SK-N-SH (cell line): ENCODE results near the gene BMP8A. TPM values are rescaled to one million over a fixed set of nuclear protein-coding genes. Genes with fewer than 3 reads are reported as not detected.

Experiments used
- CTCF ChIA-PET: fragments of 300-600, 350-600 bp; formaldehyde crosslinking; extraction: SDS; loops from one replicate; lab custom pipeline; 2021; lab: Yijun Ruan, JAX
- POLR2A ChIA-PET: fragments of 350-600 bp; sonication (Branson Sonifier 250); formaldehyde crosslinking; extraction: SDS; loops from one replicate; lab custom pipeline; 2020; ENCODE audit warnings: antibody characterized with exemption, inconsistent platforms; lab: Yijun Ruan, JAX
- DNase-seq: peaks from one replicate; pipeline ENCODE4 v3.0.0; 2012
- H2AFZ ChIP-seq: fragments of 200-600 bp; sonication (generic); 2 replicates; pipeline ENCODE4 v1.8.1; 2016; ENCODE audit warnings: antibody characterized with exemption, mild to moderate bottlenecking, low read depth
- H3F3A ChIP-seq: fragments of 200-600 bp; sonication (generic); replicated peaks from 2 replicates; pipeline ENCODE3; 2016; ENCODE audit warnings: antibody characterized with exemption, mild to moderate bottlenecking; ENCODE audit not compliant: insufficient read depth
- H3K27ac ChIP-seq, 2 experiments: fragments of 200-500 bp in 1 of 2; fragments of 200-600 bp in 1 of 2; sonication (Bioruptor generic) in 1 of 2; sonication (generic), shearing (Covaris generic) in 1 of 2; 2 replicates each; pipeline versions ENCODE4 v1.5.1 to v1.6.1; 2014 to 2016; ENCODE audit warnings: low read depth in 2 of 2, inconsistent platforms in 1 of 2, low read length in 1 of 2, mild to moderate bottlenecking in 1 of 2, mixed read lengths in 1 of 2
- H3K27me3 ChIP-seq: fragments of 200-600 bp; sonication (generic), shearing (Covaris generic); 2 replicates; pipeline ENCODE4 v1.6.1; 2016; ENCODE audit warnings: mixed run types; ENCODE audit not compliant: insufficient read depth
- H3K36me3 ChIP-seq, 2 experiments: fragments of 200-500 bp in 1 of 2; fragments of 200-600 bp in 1 of 2; sonication (Bioruptor generic) in 1 of 2; sonication (generic) in 1 of 2; replicated peaks in 1 of 2; 2 replicates each; pipeline versions ENCODE3 to v1.5.1; 2014 to 2016; ENCODE audit warnings: low read length in 1 of 2, mild to moderate bottlenecking in 1 of 2; ENCODE audit not compliant: insufficient read depth in 2 of 2, control insufficient read depth in 1 of 2
- H3K4me1 ChIP-seq, 2 experiments: fragments of 200-500 bp in 1 of 2; fragments of 200-600 bp in 1 of 2; sonication (Bioruptor generic) in 1 of 2; sonication (generic), shearing (Covaris generic) in 1 of 2; 2 replicates each; pipeline versions ENCODE4 v1.5.1 to v1.6.1; 2014 to 2016; ENCODE audit warnings: low read depth in 1 of 2, low read length in 1 of 2, mixed run types in 1 of 2; ENCODE audit not compliant: insufficient read depth in 2 of 2, control insufficient read depth in 1 of 2
- H3K4me2 ChIP-seq: fragments of 200-600 bp; sonication (generic), shearing (Covaris generic); 2 replicates; pipeline ENCODE4 v1.6.1; 2017; ENCODE audit warnings: mixed run types
- H3K4me3 ChIP-seq, 2 experiments: fragments of 200-500 bp in 1 of 2; fragments of 200-600 bp in 1 of 2; sonication (Bioruptor generic) in 1 of 2; sonication (generic), shearing (Covaris generic) in 1 of 2; 2 replicates each; pipeline versions ENCODE4 v1.5.1 to v1.8.1; 2014 to 2016; ENCODE audit warnings: low read depth in 2 of 2, inconsistent platforms in 1 of 2, low read length in 1 of 2, mild to moderate bottlenecking in 1 of 2, mixed read lengths in 1 of 2, moderate library complexity in 1 of 2
- H3K79me2 ChIP-seq: fragments of 200-600 bp; sonication (generic); 2 replicates; pipeline ENCODE4 v1.8.1; 2017; ENCODE audit warnings: mild to moderate bottlenecking; ENCODE audit not compliant: insufficient read depth
- H3K9ac ChIP-seq: fragments of 200-600 bp; sonication (generic); 2 replicates; pipeline ENCODE4 v1.6.1; 2017; ENCODE audit warnings: mixed run types
- H3K9me2 ChIP-seq: fragments of 200-600 bp; sonication (generic); 2 replicates; pipeline ENCODE4 v1.6.1; 2017; ENCODE audit warnings: mixed run types
- H3K9me3 ChIP-seq: fragments of 200-600 bp; sonication (generic); 2 replicates; pipeline ENCODE4 v1.6.1; 2017; ENCODE audit warnings: mixed run types, mild to moderate bottlenecking, moderate library complexity
- H4K20me1 ChIP-seq: fragments of 200-600 bp; sonication (generic); 2 replicates; pipeline ENCODE4 v1.6.1; 2017; ENCODE audit warnings: mild to moderate bottlenecking, mixed run types; ENCODE audit not compliant: insufficient read depth
- CHD2 ChIP-seq: fragments of 150-350 bp; IDR thresholded peaks from 2 replicates; pipeline ENCODE4 v1.6.1; 2018; ENCODE audit warnings: low read length; ENCODE audit not compliant: partially characterized antibody
- CTCF ChIP-seq: fragments of 200-600 bp; sonication (generic); IDR thresholded peaks from 2 replicates; pipeline ENCODE4 v1.6.1; 2017; ENCODE audit warnings: antibody characterized with exemption, mild to moderate bottlenecking, moderate library complexity
- EP300 ChIP-seq, 2 experiments: IDR thresholded peaks; 2 replicates each; pipeline versions ENCODE4 v1.4.0 to v1.6.1; 2012; ENCODE audit warnings: borderline replicate concordance in 1 of 2, low read depth in 1 of 2, low read length in 1 of 2
- EZH2phosphoT487 ChIP-seq: fragments of 200-600 bp; sonication (generic); IDR thresholded peaks from 2 replicates; pipeline ENCODE4 v1.6.1; 2017; ENCODE audit warnings: low read depth, mixed run types, mild to moderate bottlenecking, antibody characterized with exemption, moderate library complexity, borderline replicate concordance
- FOSL2 ChIP-seq: IDR thresholded peaks from 2 replicates; pipeline ENCODE4 v1.4.0; 2012; ENCODE audit warnings: low read depth, mild to moderate bottlenecking, moderate library complexity, borderline replicate concordance
- FOXJ3 ChIP-seq: sonication (generic); formaldehyde crosslinking; IDR thresholded peaks from 2 replicates; pipeline ENCODE4 v1.5.1; 2020; ENCODE audit warnings: mild to moderate bottlenecking, missing genetic modification reagents
- GABPA ChIP-seq: IDR thresholded peaks from 2 replicates; pipeline ENCODE4 v1.4.0; 2012; ENCODE audit warnings: low read depth, mild to moderate bottlenecking
- GATA2 ChIP-seq: sonication (generic); formaldehyde crosslinking; IDR thresholded peaks from 2 replicates; pipeline ENCODE4 v1.5.0; 2020; ENCODE audit warnings: mild to moderate bottlenecking, missing genetic modification reagents
- JUND ChIP-seq: IDR thresholded peaks from 2 replicates; pipeline ENCODE4 v1.4.0; 2012
- RAD21 ChIP-seq: IDR thresholded peaks from 2 replicates; pipeline ENCODE4 v1.6.1; 2012; ENCODE audit warnings: mild to moderate bottlenecking, low read length
- RXRA ChIP-seq: IDR thresholded peaks from 2 replicates; pipeline ENCODE4 v1.4.0; 2012; ENCODE audit warnings: low read depth, mild to moderate bottlenecking, borderline replicate concordance
- SIN3A ChIP-seq: IDR thresholded peaks from 2 replicates; pipeline ENCODE4 v1.6.1; 2012; ENCODE audit warnings: low read depth, mild to moderate bottlenecking, low read length, moderate library complexity, borderline replicate concordance
- SMC3 ChIP-seq: IDR thresholded peaks from 2 replicates; pipeline ENCODE4 v1.6.1; 2012; ENCODE audit warnings: low read depth, low read length, improper control_type of control experiment
- TAF1 ChIP-seq: IDR thresholded peaks from 2 replicates; pipeline ENCODE4 v1.6.1; 2012; ENCODE audit warnings: low read depth, mild to moderate bottlenecking, low read length, moderate library complexity, borderline replicate concordance
- TCF12 ChIP-seq: IDR thresholded peaks from 2 replicates; pipeline ENCODE4 v1.4.0; 2012
- WGBS: methylation state at CpG from one replicate; pipeline ENCODE4 v1.1.6; 2017; ENCODE audit warnings: low lambda C conversion rate; 5-methylcytosine and 5-hydroxymethylcytosine counted together
- polyA plus RNA-seq, 3 experiments: library from polyadenylated mRNA; depleted of rRNA; stranded (reverse); fragments of >200 nt; gene quantifications; 2 replicates each; pipeline ENCODE4 v1.2.3, GENCODE V29; 2012
- TF ChIP-seq, protein P1 (sequence below): IDR thresholded peaks from 2 replicates; pipeline ENCODE4 v1.4.0; 2012; ENCODE audit warnings: low read depth
- TF ChIP-seq, protein P2 (sequence below): IDR thresholded peaks from 2 replicates; pipeline ENCODE4 v1.4.0; 2012; ENCODE audit warnings: low read depth, borderline replicate concordance

The BMP8A gene
- polyA plus RNA-seq, 1 of the 3 experiments (the other 2 are of a cell fraction): 0.16 TPM

GRCh38 chr1:39507230-39507928, 15.9 kb downstream of the BMP8A start:
- no peaks in the 10 kb centered on the region for H4K20me1 ChIP-seq
- H3K9me2 ChIP-seq: no peaks in the 10 kb centered on the region
- peak; percentile 58 for DNase-seq
- no peaks in the 10 kb centered on the region for H3K9me3 ChIP-seq
- WGBS: 90% methylated on average over 12 of the region's 14 CpGs
- H3K4me2 ChIP-seq: no peak overlapping the region
- H3F3A ChIP-seq: no peaks in the 10 kb centered on the region
- CTCF ChIA-PET: interaction anchor here (0.7 to 2.0 kb wide), 3 partner anchors 20 to 31 kb away, joined by 3 to 8 read pairs (median 5); no protein-coding TSS in a partner anchor
- H3K4me1 ChIP-seq: no peaks in the 10 kb centered on the region
- H3K36me3 ChIP-seq: no peaks in the 10 kb centered on the region
- H3K79me2 ChIP-seq: no peaks in the 10 kb centered on the region
- H3K27ac ChIP-seq: no peak overlapping the region
- TF ChIP-seq CTCF (peak; percentile 36), SMC3 (peak; percentile 30; the same call in 1 of the 2 replicates), EP300 (IDR thresholded peaks at IDR 0.05; ENCODE audit: borderline replicate concordance in 1 of 2, low read depth in 1 of 2, low read length in 1 of 2) (no peak), RXRA (no peak), RAD21 (peak; percentile 42)
- TF ChIP-seq, protein P1, sequence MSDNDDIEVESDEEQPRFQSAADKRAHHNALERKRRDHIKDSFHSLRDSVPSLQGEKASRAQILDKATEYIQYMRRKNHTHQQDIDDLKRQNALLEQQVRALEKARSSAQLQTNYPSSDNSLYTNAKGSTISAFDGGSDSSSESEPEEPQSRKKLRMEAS: no peak
- no peak overlapping the region for H3K4me3 ChIP-seq
- H2AFZ ChIP-seq: no peak overlapping the region
- H3K9ac ChIP-seq: no peak overlapping the region
- POLR2A ChIA-PET: no interaction called here
- H3K27me3 ChIP-seq: no peaks in the 10 kb centered on the region; the same call in 1 of the 2 replicates

- CTCF ChIA-PET: interaction anchor here (0.9 to 2.0 kb wide), 2 partner anchors 30 to 31 kb away, joined by 3 to 8 read pairs; no protein-coding TSS in a partner anchor
- DNase-seq: no peak
These were observed 16.8 kb downstream of the BMP8A start for GRCh38 chr1:39508266-39508665.

More at GRCh38 chr1:39508266-39508665, 16.8 kb downstream of the BMP8A start:
- H3K27me3 ChIP-seq: no peaks in the 10 kb centered on the region; the same call in 1 of the 2 replicates
- no peaks in the 10 kb centered on the region for H3K9me3 ChIP-seq
- no peaks in the 10 kb centered on the region for H3K36me3 ChIP-seq
- no peaks in the 10 kb centered on the region for H3K79me2 ChIP-seq
- no peaks in the 10 kb centered on the region for H3K9me2 ChIP-seq
- 62% methylated on average over 5 of the region's 6 CpGs for WGBS
- no peak overlapping the region for H3K4me2 ChIP-seq
- no peak overlapping the region for H3K9ac ChIP-seq
- H3K4me1 ChIP-seq: no peaks in the 10 kb centered on the region
- POLR2A ChIA-PET: no interaction called here
- H4K20me1 ChIP-seq: no peaks in the 10 kb centered on the region
- no peaks in the 10 kb centered on the region for H3F3A ChIP-seq
- TF ChIP-seq CTCF (no peak), TAF1 (no peak), SIN3A (no peak), RAD21 (no peak), TCF12 (no peak), CHD2 (no peak), GABPA (no peak), GATA2 (CRISPR knock-in tag) (no peak), FOXJ3 (CRISPR knock-in tag) (no peak), FOSL2 (no peak), EZH2phosphoT487 (no peak), JUND (no peak)
- TF ChIP-seq, protein P2, sequence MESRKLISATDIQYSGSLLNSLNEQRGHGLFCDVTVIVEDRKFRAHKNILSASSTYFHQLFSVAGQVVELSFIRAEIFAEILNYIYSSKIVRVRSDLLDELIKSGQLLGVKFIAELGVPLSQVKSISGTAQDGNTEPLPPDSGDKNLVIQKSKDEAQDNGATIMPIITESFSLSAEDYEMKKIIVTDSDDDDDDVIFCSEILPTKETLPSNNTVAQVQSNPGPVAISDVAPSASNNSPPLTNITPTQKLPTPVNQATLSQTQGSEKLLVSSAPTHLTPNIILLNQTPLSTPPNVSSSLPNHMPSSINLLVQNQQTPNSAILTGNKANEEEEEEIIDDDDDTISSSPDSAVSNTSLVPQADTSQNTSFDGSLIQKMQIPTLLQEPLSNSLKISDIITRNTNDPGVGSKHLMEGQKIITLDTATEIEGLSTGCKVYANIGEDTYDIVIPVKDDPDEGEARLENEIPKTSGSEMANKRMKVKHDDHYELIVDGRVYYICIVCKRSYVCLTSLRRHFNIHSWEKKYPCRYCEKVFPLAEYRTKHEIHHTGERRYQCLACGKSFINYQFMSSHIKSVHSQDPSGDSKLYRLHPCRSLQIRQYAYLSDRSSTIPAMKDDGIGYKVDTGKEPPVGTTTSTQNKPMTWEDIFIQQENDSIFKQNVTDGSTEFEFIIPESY: no peak
- TF ChIP-seq, all 33 proteins: peak for 0
- Histone ChIP-seq H3K4me3 (no peak overlapping the region), H3K27ac (no peak overlapping the region), H2AFZ (no peak overlapping the region)
